GM18951 (cell line): ENCODE results near the gene ATE1.

Experiments
- POLR2A ChIP-seq: IDR thresholded peaks from 4 replicates; pipeline ENCODE4 v1.6.1; 2011; ENCODE audit warnings: mild to moderate bottlenecking; ENCODE audit not compliant: insufficient read length, insufficient read depth; ENCODE audit errors: extremely low read depth
- in situ Hi-C: fragments of 300-500 bp; cut with MboI; formaldehyde crosslinking; loops from one replicate; pipeline ENCODE4 v1.12.0; 2022; ENCODE audit warnings: low sequenced_read_pairs, mixed read lengths, inconsistent platforms; ENCODE audit not compliant: unreplicated experiment

ATE1 gene

GRCh38 chr10:121698336-121698735 lies 229.5 kb downstream of the ATE1 start:
- no peak for TF ChIP-seq POLR2A
- in situ Hi-C loops = no loop called here

DNA sequence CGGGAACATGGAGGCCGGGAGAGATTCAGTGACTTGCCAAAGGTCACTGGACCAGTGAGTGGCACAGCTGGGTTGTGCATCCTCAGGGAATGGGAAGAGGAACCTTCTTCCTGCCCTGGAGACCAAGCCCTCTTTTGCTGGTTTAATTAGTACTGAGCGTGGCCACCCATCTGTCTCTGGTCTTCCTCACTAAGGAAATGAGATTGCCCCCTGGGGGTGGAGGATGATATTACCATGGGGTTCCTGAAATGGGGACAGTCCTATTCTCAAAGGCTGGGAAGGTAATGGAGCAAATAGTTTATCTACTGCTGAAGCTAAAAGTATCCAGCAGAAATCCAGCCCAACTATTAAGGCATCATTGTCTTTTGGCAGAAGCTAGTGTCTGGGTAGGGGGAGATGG lies 231.0 kb downstream of the ATE1 start:
- TF ChIP-seq POLR2A = no peak
- in situ Hi-C loops = no loop called here

DNA sequence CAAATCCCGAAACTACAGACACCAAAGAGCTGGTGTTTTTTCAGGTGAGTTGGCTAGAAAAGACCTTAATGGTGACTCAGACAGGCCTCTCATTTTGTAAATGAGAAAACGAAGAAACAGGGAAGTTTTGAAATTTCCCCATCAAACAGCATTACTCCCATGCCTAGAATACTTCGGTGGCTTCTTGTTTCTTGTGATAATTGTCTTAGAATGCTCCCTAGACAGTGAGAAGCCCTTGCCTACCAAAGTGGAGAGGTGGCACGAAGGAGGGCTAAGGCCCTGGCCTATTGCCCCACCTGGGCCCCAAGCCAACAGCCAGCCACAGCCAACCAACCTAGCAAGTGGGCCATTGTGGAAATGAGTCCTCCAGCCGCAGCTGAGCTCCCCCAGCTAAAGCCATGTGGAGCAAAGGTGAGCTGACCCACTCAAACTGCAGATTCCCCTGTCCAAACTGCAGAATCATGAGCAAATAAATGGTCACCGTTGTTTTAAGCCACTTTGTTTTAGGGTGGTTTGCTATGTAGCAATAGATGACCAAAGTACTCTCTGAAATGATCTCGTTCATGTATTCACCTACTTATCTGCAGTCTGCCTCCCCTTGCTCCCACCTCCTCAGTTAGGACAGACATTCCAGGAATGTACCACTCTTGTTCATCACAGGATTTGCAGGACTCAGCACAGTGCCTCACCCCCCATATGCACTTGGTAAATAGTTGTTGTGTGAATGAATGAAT lies 231.9 kb downstream of the ATE1 start:
- no peak for TF ChIP-seq POLR2A
- in situ Hi-C loops = no loop called here

GRCh38 chr10:121694966-121695643 lies 232.7 kb downstream of the ATE1 start:
- in situ Hi-C loops = no loop called here
- no peak for TF ChIP-seq POLR2A

DNA sequence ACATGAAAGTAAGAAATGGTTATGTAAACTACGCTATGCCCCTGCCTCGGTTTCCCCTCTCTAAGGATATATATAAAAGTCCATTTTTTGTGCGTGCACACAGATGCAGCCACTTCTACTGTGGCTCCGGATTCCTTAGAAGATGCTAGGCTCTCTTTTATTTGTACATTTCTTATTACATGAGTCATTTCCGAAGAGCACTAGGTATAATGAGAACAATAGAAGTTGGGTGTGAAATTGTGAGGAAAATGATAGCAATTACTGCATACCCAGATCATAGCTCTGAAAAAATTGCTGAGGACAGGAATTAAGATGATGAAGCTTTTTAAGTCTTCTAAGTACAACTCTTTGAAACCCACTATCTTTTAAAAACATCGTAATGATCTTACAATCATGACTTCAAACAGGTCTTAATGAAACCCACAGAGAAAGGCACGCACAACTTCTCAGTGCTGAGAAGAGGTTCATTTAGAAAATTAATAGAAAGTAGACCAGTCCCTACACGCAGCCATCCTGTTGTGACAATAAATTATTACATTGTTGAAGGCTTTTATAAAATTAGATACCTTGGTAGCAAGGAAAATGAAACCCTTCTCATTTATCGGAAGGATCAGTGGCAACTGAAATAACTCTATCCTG lies 233.4 kb downstream of the ATE1 start:
- no peak for TF ChIP-seq POLR2A
- in situ Hi-C loops = no loop called here

GRCh38 chr10:121692626-121693025 lies 235.2 kb downstream of the ATE1 start:
- TF ChIP-seq POLR2A = no peak
- in situ Hi-C loops = no loop called here

DNA sequence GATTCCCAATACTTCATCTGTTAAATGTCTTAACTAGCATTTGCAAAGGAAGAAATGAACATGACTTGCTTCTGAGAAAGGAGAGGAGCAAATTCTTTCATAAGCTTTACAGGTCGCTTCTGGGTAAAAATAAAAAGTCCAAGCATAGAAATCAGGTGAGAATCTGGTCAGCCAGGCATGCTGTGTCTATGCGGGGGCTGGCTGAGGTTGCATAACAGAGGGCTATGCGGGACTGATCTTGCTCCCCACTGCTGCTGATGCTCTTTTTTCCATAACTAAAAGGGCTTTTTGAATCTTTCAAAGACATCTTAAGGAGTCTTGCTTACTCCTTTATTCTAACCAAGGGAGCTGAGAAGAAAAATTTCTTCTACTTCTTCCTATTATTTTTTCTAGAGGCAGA lies 236.9 kb downstream of the ATE1 start:
- TF ChIP-seq POLR2A = no peak
- in situ Hi-C loops = no loop called here
